SU-DHL-6 (cell line): ENCODE measurements around the gene WIPI1.

Source experiments
- H2AFZ ChIP-seq: fragments of 200-600 bp; sonication (generic); 2 replicates; pipeline ENCODE4 v1.6.1; 2014; ENCODE audit warnings: low read depth, mild to moderate bottlenecking, moderate library complexity, mixed read lengths, antibody characterized with exemption, low read length; ENCODE audit not compliant: severe bottlenecking
- H3F3A ChIP-seq: fragments of 200-600 bp; shearing (Covaris generic); 2 replicates; pipeline ENCODE4 v1.6.0; 2016; ENCODE audit warnings: antibody characterized with exemption, mild to moderate bottlenecking; ENCODE audit not compliant: insufficient read depth
- H3K27ac ChIP-seq: fragments of 200-600 bp; sonication (generic); 2 replicates; pipeline ENCODE4 v1.5.1; 2016; ENCODE audit warnings: low read depth, mild to moderate bottlenecking, low read length, moderate library complexity, mixed read lengths
- H3K27me3 ChIP-seq: fragments of 200-600 bp; sonication (generic), shearing (Covaris generic); 2 replicates; pipeline ENCODE4 v1.6.0; 2014; ENCODE audit warnings: mild to moderate bottlenecking, low read length
- H3K36me3 ChIP-seq: fragments of 200-600 bp; sonication (generic); 2 replicates; pipeline ENCODE4 v1.6.1; 2014; ENCODE audit warnings: mild to moderate bottlenecking, low read length, mixed read lengths
- H3K4me2 ChIP-seq: fragments of 300-600, 200-600 bp; shearing (Covaris generic), sonication (generic); 2 replicates; pipeline ENCODE4 v1.6.0; 2014; ENCODE audit warnings: low read length, low read depth, mild to moderate bottlenecking; ENCODE audit not compliant: poor library complexity, severe bottlenecking
- H3K4me3 ChIP-seq: fragments of 200-600 bp; sonication (generic); 2 replicates; pipeline ENCODE4 v1.5.1; 2014; ENCODE audit warnings: antibody characterized with exemption, low read length, mild to moderate bottlenecking, mixed read lengths; ENCODE audit not compliant: insufficient read depth, poor library complexity, severe bottlenecking
- H3K79me2 ChIP-seq: fragments of 200-600 bp; sonication (generic); 2 replicates; pipeline ENCODE4 v1.6.1; 2014; ENCODE audit warnings: mild to moderate bottlenecking, low read length, moderate library complexity; ENCODE audit not compliant: insufficient read depth
- H3K9ac ChIP-seq: fragments of 200-600 bp; sonication (generic); 2 replicates; pipeline ENCODE4 v1.7.0; 2014; ENCODE audit warnings: mild to moderate bottlenecking, low read length
- H3K9me2 ChIP-seq: fragments of 200-600 bp; sonication (generic); replicated peaks from 2 replicates; pipeline ENCODE4 v1.6.1; 2014; ENCODE audit warnings: low read length; ENCODE audit not compliant: insufficient read depth
- H3K9me3 ChIP-seq: fragments of 200-600 bp; sonication (generic); 2 replicates; pipeline ENCODE4 v1.6.1; 2014; ENCODE audit warnings: low read length, mixed read lengths; ENCODE audit not compliant: insufficient read depth
- H4K20me1 ChIP-seq: fragments of 200-600 bp; sonication (generic); 2 replicates; pipeline ENCODE4 v1.6.1; 2014; ENCODE audit warnings: low read depth, mild to moderate bottlenecking, antibody characterized with exemption, low read length, moderate library complexity, mixed read lengths
- EZH2phosphoT487 ChIP-seq: fragments of 200-600 bp; sonication (generic), shearing (Covaris generic); conservative IDR thresholded peaks from 2 replicates; pipeline ENCODE4 v1.6.1; 2018; ENCODE audit warnings: mild to moderate bottlenecking, antibody characterized with exemption, low read length, moderate library complexity, mixed read lengths
- TF ChIP-seq, protein P1 (sequence below): fragments of 200-600 bp; sonication (generic); IDR thresholded peaks from one replicate; pipeline ENCODE4 v1.5.1; 2017; ENCODE audit warnings: antibody characterized with exemption, mild to moderate bottlenecking, low read length, moderate library complexity; ENCODE audit not compliant: insufficient read depth, poor library complexity, severe bottlenecking

WIPI1 gene

DNA sequence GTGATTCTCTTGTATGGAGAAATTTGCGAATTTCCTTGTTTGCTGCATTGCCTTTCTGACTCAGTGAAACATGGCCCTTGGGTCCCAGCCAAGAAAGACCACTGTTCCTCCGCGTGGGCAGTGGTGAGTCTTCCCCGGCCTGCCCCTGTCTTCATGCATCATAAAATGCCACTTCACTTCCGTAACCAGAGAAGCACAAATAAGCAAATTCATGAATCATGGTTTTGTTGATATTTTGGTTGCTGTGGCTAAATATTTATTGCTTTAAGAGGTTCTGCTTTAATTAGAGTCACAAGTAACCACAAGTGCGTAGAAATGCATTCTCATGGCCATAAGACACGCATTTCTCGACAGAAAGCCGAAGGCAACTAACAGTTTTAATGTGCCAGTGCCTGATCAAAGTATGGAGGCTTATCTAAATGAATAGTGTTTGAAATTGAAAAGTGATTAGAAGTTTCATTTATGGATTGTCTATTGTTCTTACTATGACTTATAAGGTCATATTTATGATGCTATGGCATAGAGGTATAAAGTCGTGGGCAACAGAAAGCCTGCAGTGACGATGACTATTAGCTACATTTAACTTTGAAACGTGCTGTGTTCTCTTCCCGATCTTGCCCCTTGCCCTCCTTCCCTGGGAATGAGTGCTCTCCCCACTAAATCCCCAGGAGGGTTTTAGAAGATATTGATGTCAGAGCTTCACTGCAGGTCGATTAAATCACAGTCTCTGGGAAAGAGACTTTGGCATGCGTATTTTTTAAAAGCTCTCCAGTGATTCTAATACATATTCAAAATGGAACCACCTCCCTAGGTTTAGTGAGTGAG is 76.0 kb downstream of the WIPI1 start:
- Histone ChIP-seq H3K4me2 (no peak overlapping the region), H3F3A (no peaks in the 10 kb centered on the region), H2AFZ (no peak overlapping the region)

GRCh38 chr17:68379692-68380677 is 77.3 kb downstream of the WIPI1 start:
- Histone ChIP-seq H3K27ac (no peak overlapping the region), H3K9ac (no peak overlapping the region)

More for the DNA sequence above, 76.0 kb downstream of the WIPI1 start:
- Histone ChIP-seq H3K9me3 (no peaks in the 10 kb centered on the region), H3K9ac (no peak overlapping the region), H3K79me2 (no peaks in the 10 kb centered on the region), H3K9me2 (no peaks in the 10 kb centered on the region), H3K4me3 (no peak overlapping the region), H3K36me3 (no peaks in the 10 kb centered on the region), H3K27me3 (no peaks in the 10 kb centered on the region), H3K27ac (no peak overlapping the region), H4K20me1 (no peaks in the 10 kb centered on the region)
- no peak for TF ChIP-seq EZH2phosphoT487
- TF ChIP-seq, protein P1, sequence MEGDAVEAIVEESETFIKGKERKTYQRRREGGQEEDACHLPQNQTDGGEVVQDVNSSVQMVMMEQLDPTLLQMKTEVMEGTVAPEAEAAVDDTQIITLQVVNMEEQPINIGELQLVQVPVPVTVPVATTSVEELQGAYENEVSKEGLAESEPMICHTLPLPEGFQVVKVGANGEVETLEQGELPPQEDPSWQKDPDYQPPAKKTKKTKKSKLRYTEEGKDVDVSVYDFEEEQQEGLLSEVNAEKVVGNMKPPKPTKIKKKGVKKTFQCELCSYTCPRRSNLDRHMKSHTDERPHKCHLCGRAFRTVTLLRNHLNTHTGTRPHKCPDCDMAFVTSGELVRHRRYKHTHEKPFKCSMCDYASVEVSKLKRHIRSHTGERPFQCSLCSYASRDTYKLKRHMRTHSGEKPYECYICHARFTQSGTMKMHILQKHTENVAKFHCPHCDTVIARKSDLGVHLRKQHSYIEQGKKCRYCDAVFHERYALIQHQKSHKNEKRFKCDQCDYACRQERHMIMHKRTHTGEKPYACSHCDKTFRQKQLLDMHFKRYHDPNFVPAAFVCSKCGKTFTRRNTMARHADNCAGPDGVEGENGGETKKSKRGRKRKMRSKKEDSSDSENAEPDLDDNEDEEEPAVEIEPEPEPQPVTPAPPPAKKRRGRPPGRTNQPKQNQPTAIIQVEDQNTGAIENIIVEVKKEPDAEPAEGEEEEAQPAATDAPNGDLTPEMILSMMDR = no peak

GRCh38 chr17:68379177-68379510 is 78.2 kb downstream of the WIPI1 start:
- no peaks in the 10 kb centered on the region for H3K9me3 ChIP-seq
- TF ChIP-seq EZH2phosphoT487 = no peak
- TF ChIP-seq, protein P1 = no peak
- no peak overlapping the region for H3K9ac ChIP-seq
- no peak overlapping the region for H3K27ac ChIP-seq
- H3K79me2 ChIP-seq = no peaks in the 10 kb centered on the region
- H4K20me1 ChIP-seq = no peaks in the 10 kb centered on the region
- no peaks in the 10 kb centered on the region for H3F3A ChIP-seq
- no peak overlapping the region for H2AFZ ChIP-seq
- H3K4me2 ChIP-seq = no peak overlapping the region
- no peaks in the 10 kb centered on the region for H3K36me3 ChIP-seq
- H3K9me2 ChIP-seq = no peaks in the 10 kb centered on the region
- no peak overlapping the region for H3K4me3 ChIP-seq
- no peaks in the 10 kb centered on the region for H3K27me3 ChIP-seq

More at GRCh38 chr17:68379692-68380677, 77.3 kb downstream of the WIPI1 start:
- no peaks in the 10 kb centered on the region for H3K79me2 ChIP-seq
- no peaks in the 10 kb centered on the region for H3K9me2 ChIP-seq
- no peaks in the 10 kb centered on the region for H3K36me3 ChIP-seq
- H3K9me3 ChIP-seq = no peaks in the 10 kb centered on the region
- H2AFZ ChIP-seq = no peak overlapping the region
- no peak for TF ChIP-seq EZH2phosphoT487
- TF ChIP-seq, protein P1 = no peak
- no peak overlapping the region for H3K4me2 ChIP-seq
- H3K27me3 ChIP-seq = no peaks in the 10 kb centered on the region
- no peaks in the 10 kb centered on the region for H4K20me1 ChIP-seq
- no peak overlapping the region for H3K4me3 ChIP-seq
- no peaks in the 10 kb centered on the region for H3F3A ChIP-seq
